ENCODE data around the gene EFCAB13. TPM values are rescaled to one million over a fixed set of nuclear protein-coding genes. Genes with fewer than 3 reads are reported as not detected.
"Not testable (repeated sequence)": the region's sequence is repeated elsewhere in the genome, so short reads cannot be mapped to it uniquely, and the experiment has no call there.

The EFCAB13 gene
- total RNA-seq, 1 experiment from 2014 or later, result 2.7 TPM

GRCh38 chr17:47427985-47428384 lies 104.2 kb downstream of the EFCAB13 start:
- Histone ChIP-seq H3K4me1 (ENCODE audit: insufficient read depth, low read length) (no peaks in the 10 kb centered on the region), H3K36me3 (ENCODE audit: low read depth, low read length) (no peaks in the 10 kb centered on the region; the same call in 1 of the 2 replicates), H3F3A (ENCODE audit: low read length, unreplicated experiment) (no peaks in the 10 kb centered on the region), H3K9me2 (replicated peaks; ENCODE audit: low read length) (no peaks in the 10 kb centered on the region), H3K9ac (ENCODE audit: low read length) (no peak overlapping the region), H4K20me1 (ENCODE audit: low read length) (no peaks in the 10 kb centered on the region), H3K4me3 (ENCODE audit: low read length) (no peak overlapping the region), H3K27ac (ENCODE audit: low read length) (no peak overlapping the region), H2AFZ (ENCODE audit: low read length) (no peak overlapping the region), H3K27me3 (ENCODE audit: low read length) (no peaks in the 10 kb centered on the region), H3K79me2 (ENCODE audit: low read length) (no peaks in the 10 kb centered on the region), H3K9me3 (ENCODE audit: low read length) (no peaks in the 10 kb centered on the region), H3K4me2 (ENCODE audit: low read length) (no peak overlapping the region)
- CTCF ChIA-PET, result no interaction called here
- no TSS peak for BruUV-seq (replicated peaks)
- no peak for DNase-seq
- intact Hi-C loops (cut with micrococcal nuclease), result no loop called here
- ATAC-seq, result no peak
- POLR2A ChIA-PET (ENCODE audit: unreplicated experiment), result no interaction called here
- TF ChIP-seq CTCF (conservative IDR thresholded peaks at IDR 0.05; ENCODE audit: low read depth, low read length) (no peak), EZH2phosphoT487 (IDR thresholded peaks at IDR 0.05; ENCODE audit: borderline replicate concordance, low read length) (no peak), EZH2 (IDR thresholded peaks at IDR 0.05; ENCODE audit: low read length, unreplicated experiment) (no peak)

GRCh38 chr17:47432240-47432639 lies 108.5 kb downstream of the EFCAB13 start:
- H2AFZ ChIP-seq (ENCODE audit: low read length); H3K36me3 ChIP-seq (ENCODE audit: low read depth, low read length); H3K9me2 ChIP-seq (replicated peaks; ENCODE audit: low read length); H4K20me1 ChIP-seq (ENCODE audit: low read length); H3F3A ChIP-seq (ENCODE audit: low read length, unreplicated experiment); H3K4me3 ChIP-seq (ENCODE audit: low read length); H3K4me1 ChIP-seq (ENCODE audit: insufficient read depth, low read length); DNase-seq; H3K9me3 ChIP-seq (ENCODE audit: low read length); H3K27ac ChIP-seq (ENCODE audit: low read length); H3K4me2 ChIP-seq (ENCODE audit: low read length); POLR2A ChIA-PET (ENCODE audit: unreplicated experiment); CTCF ChIA-PET; intact Hi-C loops (cut with micrococcal nuclease); H3K27me3 ChIP-seq (ENCODE audit: low read length); ATAC-seq; BruUV-seq (replicated peaks); H3K79me2 ChIP-seq (ENCODE audit: low read length); H3K9ac ChIP-seq (ENCODE audit: low read length): not testable (repeated sequence)

- ATAC-seq (no peak), DNase-seq (no peak)
- no peaks in the 10 kb centered on the region for H3K9me2 ChIP-seq (replicated peaks; ENCODE audit: low read length)
- BruUV-seq (replicated peaks), result no TSS peak
- H3K4me3 ChIP-seq (ENCODE audit: low read length), result no peak overlapping the region
- H3K4me1 ChIP-seq (ENCODE audit: insufficient read depth, low read length), result no peaks in the 10 kb centered on the region
- 0 out of 2 replicates have a peak, but pooled peaks cover 3% of the 10 kb centered on the region for H3K36me3 ChIP-seq (ENCODE audit: low read depth, low read length)
- intact Hi-C loops (cut with micrococcal nuclease), result no loop called here
- H4K20me1 ChIP-seq (ENCODE audit: low read length), result no peaks in the 10 kb centered on the region
- no peaks in the 10 kb centered on the region for H3K9me3 ChIP-seq (ENCODE audit: low read length)
- ChIA-PET CTCF (no interaction called here), POLR2A (ENCODE audit: unreplicated experiment) (no interaction called here)
- no peaks in the 10 kb centered on the region for H3K79me2 ChIP-seq (ENCODE audit: low read length)
- H2AFZ ChIP-seq (ENCODE audit: low read length), result no peak overlapping the region
- H3K9ac ChIP-seq (ENCODE audit: low read length), result no peak overlapping the region
- no peaks in the 10 kb centered on the region for H3K27me3 ChIP-seq (ENCODE audit: low read length)
- H3K27ac ChIP-seq (ENCODE audit: low read length), result no peak overlapping the region
- no peaks in the 10 kb centered on the region for H3F3A ChIP-seq (ENCODE audit: low read length, unreplicated experiment)
- TF ChIP-seq EZH2 (IDR thresholded peaks at IDR 0.05; ENCODE audit: low read length, unreplicated experiment) (no peak), EZH2phosphoT487 (IDR thresholded peaks at IDR 0.05; ENCODE audit: borderline replicate concordance, low read length) (no peak), CTCF (conservative IDR thresholded peaks at IDR 0.05; ENCODE audit: low read depth, low read length) (no peak)
- H3K4me2 ChIP-seq (ENCODE audit: low read length), result no peak overlapping the region
Measured at GRCh38 chr17:47465165-47465564, 141.4 kb downstream of the EFCAB13 start.

GRCh38 chr17:47466976-47467375 lies 143.2 kb downstream of the EFCAB13 start:
- ATAC-seq; H3K4me2 ChIP-seq (ENCODE audit: low read length); CTCF ChIA-PET; H3K27me3 ChIP-seq (ENCODE audit: low read length); H3K9ac ChIP-seq (ENCODE audit: low read length); H3F3A ChIP-seq (ENCODE audit: low read length, unreplicated experiment); H3K79me2 ChIP-seq (ENCODE audit: low read length); H3K36me3 ChIP-seq (ENCODE audit: low read depth, low read length); H4K20me1 ChIP-seq (ENCODE audit: low read length); H3K9me3 ChIP-seq (ENCODE audit: low read length); BruUV-seq (replicated peaks); H3K27ac ChIP-seq (ENCODE audit: low read length); H3K4me1 ChIP-seq (ENCODE audit: insufficient read depth, low read length); intact Hi-C loops (cut with micrococcal nuclease); H3K4me3 ChIP-seq (ENCODE audit: low read length); DNase-seq; H2AFZ ChIP-seq (ENCODE audit: low read length); H3K9me2 ChIP-seq (replicated peaks; ENCODE audit: low read length); POLR2A ChIA-PET (ENCODE audit: unreplicated experiment): not testable (repeated sequence)
